ENCODE results near the gene GDF2.

The GDF2 gene

DNA sequence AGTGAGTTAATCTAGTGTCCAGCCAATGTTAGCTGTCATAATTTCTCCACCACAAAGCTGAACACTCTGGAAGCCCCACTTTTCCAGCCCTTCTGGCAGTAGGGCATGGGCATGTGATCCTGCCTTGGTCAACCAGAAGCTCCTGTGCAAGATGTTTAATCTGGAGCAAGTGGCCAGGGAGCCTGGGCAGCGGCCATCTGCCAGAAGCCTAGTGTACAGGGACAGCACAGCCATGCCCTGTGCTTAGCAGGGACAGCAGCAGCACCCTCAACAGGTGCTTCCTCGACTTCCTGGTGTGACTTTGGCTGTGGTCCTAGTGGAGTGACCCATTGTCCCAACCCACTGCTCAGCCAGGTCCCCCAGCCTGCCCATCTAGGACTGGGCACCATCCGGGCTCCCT is 36.2 kb downstream of the GDF2 start:
- DNase-seq: no peak
- in situ Hi-C loops (cut with HindIII; ENCODE audit: low pct_ligation_motif_present, low pct_unique_long_range_greater_than_20kb, low sequenced_read_pairs): no loop called here

GRCh38 chr10:47359101-47359500 is 36.8 kb downstream of the GDF2 start:
- DNase-seq: no peak
- in situ Hi-C loops (cut with HindIII; ENCODE audit: low pct_ligation_motif_present, low pct_unique_long_range_greater_than_20kb, low sequenced_read_pairs): no loop called here

DNA sequence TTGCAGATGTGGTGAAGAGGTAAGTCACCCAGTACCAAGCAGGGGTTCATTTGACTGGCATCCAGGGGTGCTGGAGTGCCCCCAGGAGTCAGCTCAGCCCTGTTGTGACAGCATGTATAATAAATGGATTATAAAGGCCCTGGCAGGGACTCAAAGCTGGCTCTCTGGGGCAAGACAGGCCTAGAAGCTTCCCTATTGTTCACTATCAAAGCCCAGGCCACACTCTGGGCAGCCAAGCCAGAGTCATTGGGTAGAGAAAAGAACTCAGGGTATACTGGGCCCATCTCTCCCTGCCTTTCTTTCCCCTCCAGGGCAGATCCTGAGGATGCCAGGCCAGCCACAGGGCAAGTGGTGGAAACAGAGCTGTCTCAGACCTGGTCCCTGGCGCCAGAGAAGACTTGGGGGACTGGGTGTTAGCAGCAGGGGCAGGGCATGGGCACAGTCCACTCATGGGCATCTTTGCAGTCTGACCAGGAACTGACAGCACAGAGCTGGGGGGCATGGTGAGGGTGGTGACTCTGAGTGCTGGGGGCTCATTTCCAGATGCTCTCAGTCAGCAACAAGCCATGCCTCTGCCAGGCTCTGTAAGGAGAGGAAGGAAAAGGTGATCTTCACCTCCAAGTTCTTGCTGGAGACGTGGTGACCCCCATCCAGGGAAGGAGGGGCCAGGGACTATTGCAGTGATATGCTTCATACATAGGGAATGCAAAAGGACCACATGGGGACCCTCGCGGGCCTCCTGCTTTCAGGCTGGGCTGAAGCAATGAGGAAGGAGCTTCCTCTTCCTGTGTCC is 37.6 kb downstream of the GDF2 start:
- DNase-seq: no peak
- in situ Hi-C loops (cut with HindIII; ENCODE audit: low pct_ligation_motif_present, low pct_unique_long_range_greater_than_20kb, low sequenced_read_pairs): no loop called here

DNA sequence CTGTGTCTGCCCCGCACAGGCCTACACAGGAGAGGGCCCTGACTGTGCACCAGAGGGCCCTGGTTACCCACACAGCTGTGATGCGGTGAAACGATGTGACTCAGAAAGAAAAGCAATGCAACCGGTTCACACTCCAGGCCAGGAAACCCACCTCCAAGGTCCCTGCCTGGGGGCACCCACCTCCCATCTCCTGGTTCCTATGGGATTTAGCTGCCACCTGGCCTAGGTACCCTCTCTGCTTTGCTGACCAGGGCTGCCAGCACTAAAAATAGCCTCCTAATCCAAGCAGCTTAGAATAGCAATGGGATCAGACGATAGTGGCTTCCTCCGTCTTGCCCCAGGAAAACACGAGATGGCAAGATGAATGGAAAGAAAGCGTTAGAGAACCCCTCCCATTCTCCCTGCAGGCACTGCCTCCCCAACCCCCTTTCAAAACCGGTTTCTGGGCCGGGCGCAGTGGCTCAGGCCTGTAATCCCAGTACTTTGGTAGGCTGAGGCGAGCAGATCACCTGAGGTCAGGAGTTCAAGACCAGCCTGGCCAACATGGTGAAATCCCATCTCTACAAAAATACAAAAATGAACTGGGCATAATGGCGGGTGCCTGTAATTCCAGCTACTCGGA is 38.3 kb downstream of the GDF2 start:
- in situ Hi-C loops (cut with HindIII; ENCODE audit: low pct_ligation_motif_present, low pct_unique_long_range_greater_than_20kb, low sequenced_read_pairs): no loop called here

DNA sequence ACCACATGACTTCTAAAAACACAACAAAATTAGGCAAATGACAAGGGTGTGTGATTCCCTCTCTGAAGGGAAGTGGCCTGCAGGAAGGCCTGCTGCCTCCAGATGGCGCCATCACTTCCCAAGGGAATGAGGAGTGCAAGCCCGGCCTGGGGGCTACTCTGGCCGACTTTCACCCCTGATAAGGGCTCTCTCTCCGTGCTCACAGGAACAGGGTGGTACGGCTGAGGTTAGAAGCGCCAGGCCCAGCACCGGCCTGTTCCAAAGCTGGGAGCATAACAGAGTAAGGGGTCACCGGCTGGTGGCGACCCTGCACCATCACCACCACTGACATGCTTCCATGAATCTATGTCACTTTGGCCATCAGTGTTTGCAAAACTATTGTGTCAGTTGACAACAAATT is 39.0 kb downstream of the GDF2 start:
- peak; percentile 59 for DNase-seq
- in situ Hi-C loops (cut with HindIII; ENCODE audit: low pct_ligation_motif_present, low pct_unique_long_range_greater_than_20kb, low sequenced_read_pairs): no loop called here

More for the DNA sequence above, 38.3 kb downstream of the GDF2 start:
- no peak for DNase-seq

DNA sequence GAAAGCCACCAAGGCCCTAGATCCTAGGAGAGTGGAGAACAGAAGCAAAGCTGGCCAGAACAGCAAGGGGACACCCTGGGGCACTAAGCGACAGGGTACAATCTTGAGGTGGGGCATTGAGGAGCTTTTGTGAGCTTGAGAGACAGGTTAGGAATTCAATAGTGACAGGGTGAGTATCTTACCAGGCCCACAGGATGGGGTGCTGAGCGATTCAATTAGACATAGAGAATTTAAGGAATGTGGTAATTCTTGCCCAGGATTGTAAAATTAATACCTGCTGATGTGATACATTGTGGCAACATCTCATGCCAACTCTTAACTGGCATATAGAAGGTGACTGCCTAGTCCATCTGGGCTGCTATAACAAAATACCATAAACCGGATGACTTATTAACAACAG is 39.9 kb downstream of the GDF2 start:
- no peak for DNase-seq

GRCh38 chr10:47363781-47364180 is 41.5 kb downstream of the GDF2 start:
- no peak for DNase-seq
- in situ Hi-C loops (cut with HindIII; ENCODE audit: low pct_ligation_motif_present, low pct_unique_long_range_greater_than_20kb, low sequenced_read_pairs): no loop called here

More for the DNA sequence above, 39.9 kb downstream of the GDF2 start:
- in situ Hi-C loops (cut with HindIII; ENCODE audit: low pct_ligation_motif_present, low pct_unique_long_range_greater_than_20kb, low sequenced_read_pairs): no loop called here

DNA sequence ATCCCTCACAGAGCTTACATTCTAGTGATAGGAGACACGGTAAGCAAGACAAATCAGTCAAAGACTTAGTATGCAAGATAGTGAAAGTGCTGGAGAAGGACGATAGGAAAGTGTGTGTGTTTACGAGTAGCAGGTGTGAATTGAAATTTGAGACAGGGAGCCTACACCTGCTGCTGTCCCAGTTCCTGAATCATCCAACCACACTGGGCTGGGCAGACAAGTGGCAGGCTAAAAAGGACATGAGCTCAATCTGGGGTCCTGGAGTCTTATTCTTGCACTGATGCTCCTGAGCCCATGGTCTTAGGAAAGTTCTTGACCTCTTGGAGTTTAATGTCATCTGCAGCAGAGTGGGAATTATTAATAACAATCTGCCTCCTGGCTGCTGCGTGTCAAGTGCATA is 42.1 kb downstream of the GDF2 start:
- DNase-seq: no peak
- in situ Hi-C loops (cut with HindIII; ENCODE audit: low pct_ligation_motif_present, low pct_unique_long_range_greater_than_20kb, low sequenced_read_pairs): no loop called here

DNA sequence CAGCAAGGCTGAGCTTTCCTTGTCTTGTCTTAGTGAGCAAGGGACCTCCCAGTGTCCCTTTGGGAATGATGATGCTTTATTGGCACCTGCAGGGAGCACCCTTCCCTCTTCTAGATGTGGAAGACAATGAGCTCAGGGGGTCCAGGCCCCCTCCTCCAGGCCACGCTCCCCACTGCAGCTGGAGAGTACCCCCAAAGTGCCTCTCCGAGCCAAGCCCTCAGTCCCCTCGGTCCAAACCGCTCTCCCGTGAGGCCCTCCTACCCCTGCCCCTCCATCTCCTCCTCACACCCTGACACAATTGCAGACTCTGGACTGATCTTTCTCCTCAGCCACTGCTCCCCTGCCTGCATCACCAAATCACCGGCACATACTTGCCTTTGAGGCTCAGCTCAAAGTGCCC is 42.7 kb downstream of the GDF2 start:
- in situ Hi-C loops (cut with HindIII; ENCODE audit: low pct_ligation_motif_present, low pct_unique_long_range_greater_than_20kb, low sequenced_read_pairs): no loop called here
- DNase-seq: no peak

DNA sequence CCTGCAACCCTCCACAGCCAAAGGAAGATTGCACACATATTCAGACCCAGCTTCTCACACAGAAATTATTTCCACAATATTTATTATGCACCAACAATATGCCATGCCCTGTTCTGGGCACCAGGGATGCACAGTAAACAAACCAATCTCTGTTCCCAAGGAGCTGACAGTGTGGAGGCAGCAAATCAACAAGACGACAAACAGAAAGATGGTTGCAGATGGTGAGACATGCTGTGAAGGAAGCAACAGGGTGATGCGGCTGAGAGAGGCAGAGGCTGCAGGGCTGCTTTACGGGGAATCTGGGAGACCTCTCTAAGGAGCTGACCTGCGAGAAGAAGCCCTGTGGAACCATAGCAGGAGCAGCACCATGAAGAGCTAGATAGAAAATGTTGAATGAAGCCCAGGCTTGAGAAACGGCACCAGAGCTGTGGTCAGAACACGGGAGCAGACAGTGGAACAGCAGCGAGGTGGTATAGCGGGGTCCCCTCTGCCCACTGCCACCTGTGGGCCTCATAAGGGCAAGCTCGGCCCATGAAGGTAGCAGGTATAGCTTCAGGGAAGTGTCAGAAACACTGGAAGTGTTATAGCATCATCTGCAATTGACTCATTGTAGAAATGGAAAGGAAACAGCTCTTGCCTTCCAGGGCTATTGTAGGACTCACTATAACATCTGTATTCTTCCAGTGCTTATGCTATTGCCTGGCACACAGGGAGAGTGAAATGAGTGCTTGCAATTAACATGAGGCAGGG is 43.4 kb downstream of the GDF2 start:
- in situ Hi-C loops (cut with HindIII; ENCODE audit: low pct_ligation_motif_present, low pct_unique_long_range_greater_than_20kb, low sequenced_read_pairs): no loop called here

DNA sequence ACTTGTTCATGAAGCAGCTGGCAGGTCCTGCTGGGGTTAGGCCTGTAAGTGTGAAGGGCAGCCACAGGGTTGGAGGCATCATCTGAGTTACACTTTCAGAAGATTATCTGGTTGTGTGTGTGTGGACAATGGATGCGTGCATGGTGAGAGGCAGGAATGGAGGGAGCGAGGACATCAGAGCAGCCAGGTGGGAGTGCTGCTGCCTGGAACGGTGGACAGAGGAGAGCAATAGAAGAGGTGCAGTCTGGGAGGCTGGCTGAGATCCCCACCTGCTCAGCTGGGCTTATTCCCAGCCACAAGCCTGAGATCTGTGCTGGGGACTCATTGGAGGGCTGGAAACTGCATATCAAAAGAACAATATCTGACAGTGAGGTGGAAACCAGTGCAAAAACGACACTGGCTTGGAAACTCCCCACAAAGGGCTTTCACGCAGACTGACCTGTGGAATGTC is 44.0 kb downstream of the GDF2 start:
- in situ Hi-C loops (cut with HindIII; ENCODE audit: low pct_ligation_motif_present, low pct_unique_long_range_greater_than_20kb, low sequenced_read_pairs): no loop called here
- no peak for DNase-seq

More for the DNA sequence above, 43.4 kb downstream of the GDF2 start:
- DNase-seq: no peak

DNA sequence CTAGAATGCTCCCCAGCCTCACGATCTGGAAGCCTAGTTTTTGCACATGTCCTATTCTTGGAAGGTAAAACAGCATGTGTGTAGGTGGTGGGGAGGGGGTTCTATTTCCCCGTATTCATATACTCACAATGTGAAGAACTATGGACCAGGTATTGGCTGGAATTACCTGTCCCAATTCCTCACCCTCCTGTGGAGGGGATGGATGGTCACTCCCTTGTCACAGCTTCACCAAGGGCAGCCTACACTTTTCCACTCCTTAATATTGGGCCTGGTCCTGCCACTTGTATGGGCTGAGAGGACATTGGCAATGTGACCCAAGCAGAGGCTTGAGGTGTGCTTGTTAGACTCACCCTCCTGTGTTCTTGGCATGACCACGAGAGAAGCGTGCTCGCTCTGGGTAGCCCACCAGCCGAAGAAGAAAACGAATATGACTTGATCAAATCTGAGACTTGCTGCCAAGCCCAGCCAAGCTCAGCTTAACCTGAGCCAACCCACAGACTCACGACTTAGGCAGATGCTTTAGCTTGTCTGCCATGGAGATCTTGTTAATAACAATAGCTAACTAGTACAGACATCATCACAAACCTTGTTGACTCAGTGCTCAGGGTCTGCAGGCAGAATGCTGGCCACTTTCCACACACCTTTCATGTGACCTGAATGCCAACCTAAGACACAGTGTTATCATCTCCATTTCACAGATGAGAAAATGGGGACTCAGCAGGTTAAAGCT is 44.6 kb downstream of the GDF2 start:
- no peak for DNase-seq
- in situ Hi-C loops (cut with HindIII; ENCODE audit: low pct_ligation_motif_present, low pct_unique_long_range_greater_than_20kb, low sequenced_read_pairs): no loop called here

GRCh38 chr10:47367646-47368045 is 45.4 kb downstream of the GDF2 start:
- DNase-seq: no peak
- in situ Hi-C loops (cut with HindIII; ENCODE audit: low pct_ligation_motif_present, low pct_unique_long_range_greater_than_20kb, low sequenced_read_pairs): no loop called here

GRCh38 chr10:47368431-47369180 is 46.4 kb downstream of the GDF2 start:
- no peak for DNase-seq
- in situ Hi-C loops (cut with HindIII; ENCODE audit: low pct_ligation_motif_present, low pct_unique_long_range_greater_than_20kb, low sequenced_read_pairs): no loop called here

- in situ Hi-C loops (cut with HindIII; ENCODE audit: low pct_ligation_motif_present, low pct_unique_long_range_greater_than_20kb, low sequenced_read_pairs): no loop called here
- DNase-seq: no peak
Measured at GRCh38 chr10:47369251-47369894, 47.1 kb downstream of the GDF2 start.

- in situ Hi-C loops (cut with HindIII; ENCODE audit: low pct_ligation_motif_present, low pct_unique_long_range_greater_than_20kb, low sequenced_read_pairs): no loop called here
- no peak for DNase-seq
Measured at GRCh38 chr10:47370015-47370767, 47.9 kb downstream of the GDF2 start.

DNA sequence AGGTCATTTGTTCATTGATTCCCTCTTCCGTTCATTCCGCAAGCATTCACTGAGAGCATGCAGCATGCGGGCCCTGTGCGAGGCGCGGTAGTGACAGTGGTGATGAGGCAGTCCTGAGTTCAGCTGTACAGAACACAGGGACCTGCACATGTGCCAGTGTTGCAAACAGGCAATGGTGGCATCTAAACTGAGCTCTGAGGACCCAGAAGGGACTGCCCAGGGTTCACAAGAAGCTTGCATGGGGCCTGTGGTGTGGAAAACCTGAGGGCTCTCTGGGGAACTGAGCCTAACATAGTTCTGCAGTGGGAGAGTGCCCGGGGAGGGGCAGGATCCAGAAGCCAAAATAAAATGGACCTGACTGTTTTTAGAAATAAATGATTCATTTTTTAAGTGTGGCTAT is 48.6 kb downstream of the GDF2 start:
- in situ Hi-C loops (cut with HindIII; ENCODE audit: low pct_ligation_motif_present, low pct_unique_long_range_greater_than_20kb, low sequenced_read_pairs): no loop called here

More for the DNA sequence above, 48.6 kb downstream of the GDF2 start:
- no peak for DNase-seq

All from ACHN (cell line).